Inferior parietal cortex (tissue), 1 donor: ENCODE measurements around the gene SLC16A12.
"Not testable (repeated sequence)": the region's sequence is repeated elsewhere in the genome, so short reads cannot be mapped to it uniquely, and the experiment has no call there.

ENCODE experiments used
- DNase-seq: peaks from one replicate; pipeline ENCODE4 v3.0.0-alpha.2; 2016; ENCODE audit errors: extremely low spot score

SLC16A12 gene

DNA sequence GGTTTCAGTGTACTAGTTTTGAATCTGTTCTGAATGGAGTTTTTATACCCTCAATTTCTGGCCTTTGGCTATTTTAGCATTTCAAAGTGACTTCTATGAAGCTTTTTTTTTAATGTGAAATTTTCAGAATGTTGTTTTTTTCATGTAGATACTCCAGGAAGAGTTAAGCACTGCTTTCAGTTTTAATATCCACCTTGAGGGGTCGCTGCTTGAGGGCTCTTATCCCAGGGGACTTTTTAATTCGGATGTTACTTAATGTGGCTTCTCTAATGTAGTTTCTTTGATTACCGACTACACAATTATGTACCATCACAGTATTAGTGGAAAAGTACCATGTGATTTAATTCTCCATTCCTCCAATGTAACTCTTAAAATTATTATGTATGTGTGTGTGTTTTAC, 115.8 kb downstream of the SLC16A12 start:
- no peak for DNase-seq

DNA sequence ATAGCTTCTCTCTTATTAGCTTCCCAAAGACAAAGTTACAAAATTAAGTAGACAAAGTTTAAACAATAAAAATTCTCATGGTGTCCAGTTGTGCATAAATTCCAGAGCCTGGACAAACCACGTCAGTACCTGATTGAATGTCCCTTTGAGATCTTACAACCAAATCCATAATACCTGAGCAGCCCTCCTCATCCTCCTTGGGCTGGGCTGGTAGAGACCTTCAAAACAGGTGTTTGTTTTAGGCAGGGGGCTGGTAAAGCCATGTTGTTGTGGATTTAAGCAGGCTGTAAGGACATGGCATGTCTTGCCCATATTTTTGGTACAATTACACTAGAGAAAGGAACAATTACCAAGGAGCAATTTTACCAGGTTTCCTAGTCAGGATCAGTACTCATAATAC, 118.9 kb downstream of the SLC16A12 start:
- no peak for DNase-seq

GRCh38 chr10:89414879-89415821, 120.2 kb downstream of the SLC16A12 start:
- peak; percentile 60 for DNase-seq

- DNase-seq: peak; percentile 70
These were observed 121.1 kb downstream of the SLC16A12 start, which contains the start of gene IFIT5 for GRCh38 chr10:89414146-89414878. TSS of gene IFIT5 (plus strand) at chr10:89414568. CDS start at chr10:89414799, 231 bp downstream.

GRCh38 chr10:89413398-89413912, 121.9 kb downstream of the SLC16A12 start:
- DNase-seq: no peak

GRCh38 chr10:89412276-89412675, 123.1 kb downstream of the SLC16A12 start:
- not testable (repeated sequence) for DNase-seq

GRCh38 chr10:89411135-89411534, 124.3 kb downstream of the SLC16A12 start:
- not testable (repeated sequence) for DNase-seq

DNA sequence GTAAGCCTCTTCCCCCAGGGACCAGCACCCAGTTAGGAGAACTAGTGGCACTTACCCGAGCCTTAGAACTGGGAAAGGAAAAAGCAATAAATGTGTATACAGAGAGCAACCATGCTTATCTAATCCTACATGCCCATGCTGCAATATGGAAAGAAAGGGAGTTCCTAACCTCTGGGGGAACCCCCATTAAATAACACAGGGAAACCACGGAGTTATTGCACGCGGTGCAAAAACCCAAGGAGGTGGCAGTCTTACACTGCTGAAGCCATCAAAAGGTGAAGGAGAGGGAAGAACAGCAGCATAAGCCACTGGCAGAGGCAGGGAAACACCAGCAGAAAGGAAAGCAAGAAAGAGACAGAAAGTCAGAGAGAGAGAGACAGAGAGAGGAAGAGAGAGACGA, 124.8 kb downstream of the SLC16A12 start:
- not testable (repeated sequence) for DNase-seq

DNA sequence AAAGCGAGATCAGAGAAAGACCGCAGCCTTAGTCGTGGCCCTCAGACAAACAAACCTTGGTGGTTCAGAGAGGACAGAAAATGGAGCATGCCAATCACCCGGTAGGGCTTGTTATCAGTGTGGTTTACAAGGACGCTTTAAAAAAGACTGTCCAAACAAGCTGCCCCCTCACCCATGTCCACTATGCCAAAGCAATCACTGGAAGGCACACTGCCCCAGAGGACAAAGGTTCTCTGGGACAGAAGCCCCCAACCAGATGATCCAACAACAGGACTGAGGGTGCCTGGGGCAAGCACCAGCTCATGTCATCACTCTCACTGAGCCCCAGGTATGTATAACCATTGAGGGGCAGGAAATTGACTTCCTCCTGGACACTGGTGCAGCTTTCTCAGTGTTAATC, 126.1 kb downstream of the SLC16A12 start:
- DNase-seq: not testable (repeated sequence)

DNA sequence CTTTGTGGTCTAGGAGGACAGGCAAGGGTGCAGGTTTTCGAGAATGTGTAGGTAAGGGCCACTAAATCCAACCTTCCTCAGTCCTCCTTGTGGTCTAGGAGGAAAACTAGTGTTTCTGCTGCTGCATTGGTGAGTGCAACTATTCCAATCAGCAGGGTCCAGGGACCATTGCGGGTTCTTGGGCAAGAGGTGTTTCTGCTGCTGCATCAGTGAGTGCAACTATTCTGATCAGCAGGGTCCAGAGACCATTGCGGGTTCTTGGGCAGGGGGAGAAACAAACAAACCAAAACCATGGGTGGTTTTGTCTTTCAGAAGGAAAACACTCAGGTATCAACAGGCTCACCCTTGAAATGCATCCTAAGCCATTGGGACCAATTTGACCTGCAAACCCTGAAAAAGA, 127.6 kb downstream of the SLC16A12 start:
- DNase-seq: not testable (repeated sequence)

- not testable (repeated sequence) for DNase-seq
These were observed 129.2 kb downstream of the SLC16A12 start for GRCh38 chr10:89406178-89406577.

DNA sequence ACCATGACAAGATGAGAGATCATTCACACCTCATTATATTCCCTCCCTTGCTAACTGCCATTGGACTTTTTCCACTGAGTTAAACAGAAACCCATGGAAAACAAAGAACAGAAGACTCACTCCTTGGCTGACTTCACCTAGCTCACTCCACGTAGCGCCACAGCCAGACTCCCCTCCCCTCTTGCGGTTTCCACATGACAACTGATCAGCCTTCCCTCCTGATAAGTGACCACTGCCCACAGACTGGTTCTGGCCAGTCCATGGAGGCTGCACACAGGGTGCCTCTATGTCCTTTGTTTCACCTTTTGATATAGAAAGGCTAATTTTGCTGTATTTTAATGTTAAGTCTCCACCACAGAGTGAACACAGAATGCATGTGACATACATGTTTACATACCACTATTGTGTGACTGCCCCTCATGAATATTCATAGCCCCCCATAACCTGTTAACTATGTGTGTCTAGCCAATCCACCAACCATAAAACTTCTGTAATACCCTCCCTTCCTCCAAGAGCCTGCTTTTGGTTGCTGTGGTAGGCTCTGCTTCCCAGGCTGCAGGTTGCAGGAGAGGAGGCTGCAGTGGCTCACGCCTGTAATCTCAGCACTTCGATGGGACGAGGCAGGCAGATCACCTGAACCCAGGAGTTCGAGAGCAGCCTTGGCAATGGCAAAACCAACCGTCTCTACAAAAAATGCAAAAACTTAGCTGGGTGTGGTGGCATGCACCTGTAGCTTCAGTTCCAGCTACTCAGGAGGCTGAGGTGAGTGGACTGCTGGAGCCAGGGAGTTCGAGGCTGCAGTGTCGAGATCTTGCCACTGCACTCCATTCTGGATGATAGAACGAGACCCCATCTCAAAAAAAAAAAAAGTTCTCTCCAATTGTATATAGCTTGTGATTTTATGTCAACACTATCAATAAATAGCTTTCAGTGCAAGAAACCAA, 131.0 kb downstream of the SLC16A12 start:
- DNase-seq: no peak

GRCh38 chr10:89403043-89403442, 132.4 kb downstream of the SLC16A12 start:
- DNase-seq: no peak

DNA sequence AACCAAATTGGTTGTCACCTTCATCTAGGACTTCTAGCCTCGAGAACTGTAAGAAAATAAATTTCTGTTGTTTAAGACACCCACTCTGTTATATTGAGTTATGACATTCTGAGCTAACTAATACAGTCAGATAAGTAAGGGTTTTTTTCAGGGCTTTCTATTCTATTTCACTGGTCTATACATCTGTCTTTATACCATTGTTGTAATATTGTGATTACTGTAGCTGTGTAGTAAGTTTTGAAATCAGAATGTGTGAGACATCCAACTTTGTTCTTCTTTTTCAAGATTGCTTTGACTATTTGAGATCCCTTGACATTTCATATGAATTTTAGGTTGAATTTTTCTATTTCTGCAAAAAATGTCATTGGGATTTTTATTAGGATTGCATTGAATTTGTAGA, 135.4 kb downstream of the SLC16A12 start:
- DNase-seq: no peak

GRCh38 chr10:89398003-89398749, 137.2 kb downstream of the SLC16A12 start:
- no peak for DNase-seq

DNA sequence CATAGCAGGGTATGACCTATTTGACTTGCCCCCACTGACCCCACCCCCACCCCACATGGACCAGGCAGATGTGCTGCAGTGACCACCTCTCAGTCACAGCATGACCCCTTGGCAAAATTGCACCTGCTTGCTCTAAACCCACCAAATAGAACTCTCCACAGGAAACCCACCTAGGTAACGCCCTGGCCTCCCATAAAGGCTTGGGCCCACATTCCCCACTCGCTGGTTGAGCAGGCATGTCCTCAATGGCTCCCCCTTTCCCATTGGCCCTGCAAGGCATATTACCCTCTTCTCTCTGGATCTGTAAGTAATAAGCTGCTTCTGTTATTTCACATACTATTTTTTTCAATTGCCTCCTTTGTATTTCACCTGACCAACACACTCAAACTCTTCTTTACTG, 140.3 kb downstream of the SLC16A12 start:
- DNase-seq: no peak

- no peak for DNase-seq
These were observed 141.5 kb downstream of the SLC16A12 start for GRCh38 chr10:89393898-89394297.

GRCh38 chr10:89392974-89393373, 142.4 kb downstream of the SLC16A12 start:
- peak; percentile 55 for DNase-seq

DNA sequence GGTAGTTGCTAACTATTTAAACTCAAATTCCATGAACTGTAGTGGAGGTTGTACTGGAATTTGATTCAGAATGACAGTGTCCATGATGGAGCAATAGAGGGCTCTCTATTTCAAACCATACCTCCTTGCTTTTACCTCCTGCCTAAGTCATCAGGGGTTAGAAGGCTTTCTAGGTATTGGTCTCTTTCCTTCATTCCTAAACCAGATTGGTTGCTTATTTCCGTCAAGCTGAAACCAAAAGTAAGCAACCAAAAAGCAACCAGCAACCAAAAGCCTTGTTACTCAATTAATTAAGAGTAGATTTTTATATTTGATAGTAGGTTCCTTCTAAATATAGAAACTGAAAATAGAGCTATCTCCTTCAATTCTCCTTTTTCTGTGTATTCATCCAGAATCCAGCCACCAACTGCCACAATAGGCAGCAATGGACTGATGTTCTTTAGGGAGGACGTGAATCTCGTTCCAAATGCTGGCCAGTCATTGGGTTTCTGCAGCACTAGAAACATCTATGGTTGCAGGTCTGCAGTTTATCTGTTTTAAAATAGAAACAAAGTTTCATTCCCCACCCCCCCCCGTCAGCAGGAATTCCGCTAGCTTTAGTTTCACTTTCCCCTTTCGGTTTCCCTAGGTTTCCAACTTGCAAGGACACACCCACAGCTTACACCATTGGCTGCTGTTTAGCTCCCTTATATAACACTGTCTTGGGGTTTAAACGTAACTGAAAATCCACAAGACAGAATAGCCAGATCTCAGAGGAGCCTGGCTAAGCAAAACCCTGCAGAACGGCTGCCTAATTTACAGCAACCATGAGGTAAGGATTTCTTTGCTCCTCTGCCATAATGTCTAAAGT, 143.3 kb downstream of the SLC16A12 start, which contains the start of gene IFIT1:
TSS of gene IFIT1 (plus strand) at position 717 of the 850 bp plus-strand sequence. CDS start at position 807, 90 bp downstream.
- DNase-seq: peak; percentile 88
